ENCODE results near the gene ARHGAP15.

DNA sequence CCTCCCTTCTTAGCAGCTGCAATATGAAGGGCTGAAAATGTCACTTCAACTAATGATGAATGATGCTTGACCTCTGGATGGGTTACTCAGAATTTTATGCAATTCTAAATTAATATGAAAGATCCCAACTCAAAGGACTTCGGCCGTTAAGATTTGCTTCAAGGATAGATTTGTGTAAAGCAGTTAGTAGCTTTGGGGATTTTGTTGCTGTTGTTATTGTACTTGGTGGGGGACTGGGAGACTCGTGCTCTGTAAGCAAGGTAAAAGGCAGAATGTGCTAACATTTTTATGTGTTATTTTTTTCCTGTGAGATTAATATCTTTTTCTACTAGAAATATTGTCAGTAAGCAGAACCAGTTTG, 478.8 kb downstream of the ARHGAP15 start:
- TF ChIP-seq CTCF (IDR thresholded peaks at IDR 0.05) (no peak), POLR2A (IDR thresholded peaks at IDR 0.05) (no peak)
